Lower lobe of right lung (tissue), 2 donors: ENCODE measurements around the gene VIPR1. TPM values are rescaled to one million over a fixed set of nuclear protein-coding genes. Genes with fewer than 3 reads are reported as not detected.

Experiments
- ATAC-seq, 2 donors: fragments of 200-7000 bp; cut with Tn5 transposase; one replicate each; pipeline ENCODE4 v1.9.1; 2020 to 2022; ENCODE audit warnings: mild to moderate bottlenecking in 2 of 2, moderate library complexity in 2 of 2
- DNase-seq: peaks from one replicate; pipeline ENCODE4 v3.0.0-alpha.2; 2020
- H3K27ac ChIP-seq: fragments of 200-600 bp; one replicate; pipeline ENCODE4 v1.8.0; 2022
- H3K27me3 ChIP-seq: fragments of 200-600 bp; one replicate; pipeline ENCODE4 v1.8.0; 2022; ENCODE audit warnings: low read depth
- H3K36me3 ChIP-seq: fragments of 200-600 bp; one replicate; pipeline ENCODE4 v1.8.0; 2022; ENCODE audit warnings: mild to moderate bottlenecking
- H3K4me1 ChIP-seq: fragments of 200-600 bp; one replicate; pipeline ENCODE4 v1.8.0; 2022
- H3K4me3 ChIP-seq: fragments of 200-600 bp; one replicate; pipeline ENCODE4 v1.8.0; 2022; ENCODE audit warnings: mild to moderate bottlenecking
- H3K9me3 ChIP-seq: fragments of 200-600 bp; one replicate; pipeline ENCODE4 v1.8.0; 2022
- intact Hi-C: fragments of 100-400 bp; cut with DNase I; formaldehyde crosslinking; loops from one replicate; pipeline ENCODE4 v1.11.0; 2022
- total RNA-seq: library from RNA; stranded (reverse); fragmentation: NEBNext Ultra II Directional; extraction: Animal tissue kit (Norgen Biotek cat#: 25700); gene quantifications from one replicate; pipeline ENCODE4 v1.2.1, GENCODE V29; 2021
- TF ChIP-seq, protein P1 (sequence below): fragments of 200-600 bp; IDR thresholded peaks from one replicate; pipeline ENCODE4 v1.8.0; 2022; ENCODE audit warnings: antibody characterized with exemption, mild to moderate bottlenecking
- donor health status: DM: no; HTN: yes; CAD: no; lungs with severe emphysema.

The VIPR1 gene
- total RNA-seq, 1 donor from 2014 or later, result 212 TPM

DNA sequence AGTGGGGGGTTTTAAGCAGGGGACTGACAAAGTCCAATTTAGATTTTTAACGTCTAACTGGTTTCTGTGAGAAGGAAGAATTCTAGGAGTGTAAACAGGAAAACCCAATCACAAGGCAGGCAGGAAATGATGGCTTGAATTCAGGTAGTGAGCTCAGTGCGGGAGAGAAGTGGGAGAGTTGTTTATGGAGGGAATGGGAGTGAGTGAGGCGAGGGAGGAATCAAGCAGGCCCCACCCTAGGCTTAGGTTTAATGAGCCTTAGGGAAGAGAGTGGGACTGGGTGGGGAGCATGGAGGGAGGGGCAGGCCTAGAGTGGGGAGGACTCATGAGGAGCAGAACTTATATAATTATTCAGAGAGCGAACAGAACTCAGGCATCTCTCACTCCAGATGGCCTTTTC, 17.9 kb downstream of the VIPR1 start:
- Histone ChIP-seq H3K36me3 (peaks cover 30% of the 10 kb centered on the region), H3K9me3 (no peaks in the 10 kb centered on the region), H3K27me3 (no peaks in the 10 kb centered on the region), H3K4me1 (peaks cover 26% of the 10 kb centered on the region), H3K27ac (peak overlapping the region; percentile 60), H3K4me3 (no peak overlapping the region)
- ATAC-seq, result no peak
- TF ChIP-seq, protein P1, sequence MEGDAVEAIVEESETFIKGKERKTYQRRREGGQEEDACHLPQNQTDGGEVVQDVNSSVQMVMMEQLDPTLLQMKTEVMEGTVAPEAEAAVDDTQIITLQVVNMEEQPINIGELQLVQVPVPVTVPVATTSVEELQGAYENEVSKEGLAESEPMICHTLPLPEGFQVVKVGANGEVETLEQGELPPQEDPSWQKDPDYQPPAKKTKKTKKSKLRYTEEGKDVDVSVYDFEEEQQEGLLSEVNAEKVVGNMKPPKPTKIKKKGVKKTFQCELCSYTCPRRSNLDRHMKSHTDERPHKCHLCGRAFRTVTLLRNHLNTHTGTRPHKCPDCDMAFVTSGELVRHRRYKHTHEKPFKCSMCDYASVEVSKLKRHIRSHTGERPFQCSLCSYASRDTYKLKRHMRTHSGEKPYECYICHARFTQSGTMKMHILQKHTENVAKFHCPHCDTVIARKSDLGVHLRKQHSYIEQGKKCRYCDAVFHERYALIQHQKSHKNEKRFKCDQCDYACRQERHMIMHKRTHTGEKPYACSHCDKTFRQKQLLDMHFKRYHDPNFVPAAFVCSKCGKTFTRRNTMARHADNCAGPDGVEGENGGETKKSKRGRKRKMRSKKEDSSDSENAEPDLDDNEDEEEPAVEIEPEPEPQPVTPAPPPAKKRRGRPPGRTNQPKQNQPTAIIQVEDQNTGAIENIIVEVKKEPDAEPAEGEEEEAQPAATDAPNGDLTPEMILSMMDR, result no peak
- no peak for DNase-seq
- intact Hi-C loops, result no loop called here

DNA sequence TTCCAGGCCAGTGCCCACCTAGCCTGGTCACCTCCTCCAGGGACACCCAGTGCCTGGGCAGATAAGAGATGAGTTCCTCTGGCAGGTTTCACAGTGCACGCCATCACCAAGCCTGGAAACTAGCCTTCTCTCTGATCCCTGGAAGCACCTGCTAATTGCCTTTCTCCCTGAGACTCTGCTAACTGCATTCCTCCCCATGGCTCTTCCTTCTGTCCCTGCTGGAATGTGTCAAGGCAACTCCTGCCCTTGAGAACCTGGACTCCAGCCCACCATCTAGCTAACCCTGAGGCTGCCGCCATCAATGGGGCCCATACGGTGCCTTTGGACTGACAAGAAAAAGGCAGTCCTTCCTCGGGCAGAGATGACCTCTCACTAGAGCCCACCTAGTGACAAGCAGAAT, 18.5 kb downstream of the VIPR1 start:
- intact Hi-C loops, result no loop called here
- no peaks in the 10 kb centered on the region for H3K9me3 ChIP-seq
- H3K36me3 ChIP-seq, result peaks cover 35% of the 10 kb centered on the region
- H3K27me3 ChIP-seq, result no peaks in the 10 kb centered on the region
- ATAC-seq (no peak), DNase-seq (no peak)
- TF ChIP-seq, protein P1, result no peak
- H3K4me3 ChIP-seq, result no peak overlapping the region
- H3K4me1 ChIP-seq, result peaks cover 24% of the 10 kb centered on the region
- H3K27ac ChIP-seq, result peak overlapping the region; percentile 60

DNA sequence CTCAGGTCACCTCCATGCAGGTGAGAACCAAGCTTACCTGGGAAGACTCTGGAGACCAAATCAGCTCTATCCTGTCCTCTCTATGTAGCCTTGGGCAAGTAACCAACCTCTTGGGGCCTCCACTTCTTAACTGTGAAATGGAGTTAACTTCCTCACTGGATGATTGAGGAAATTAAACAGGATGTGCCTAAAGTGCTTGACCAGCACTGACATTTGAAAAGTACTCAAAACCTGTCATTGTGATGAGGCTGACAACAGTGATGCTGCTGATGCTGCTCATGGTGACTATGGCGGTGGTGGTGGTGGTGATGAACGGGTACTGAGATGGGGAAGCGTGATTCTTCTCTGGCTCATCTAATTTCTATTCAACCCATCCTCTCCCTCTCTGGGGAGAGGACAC, 22.3 kb downstream of the VIPR1 start:
- Histone ChIP-seq H3K4me1 (peaks cover 15% of the 10 kb centered on the region), H3K27me3 (no peaks in the 10 kb centered on the region), H3K9me3 (no peaks in the 10 kb centered on the region), H3K4me3 (no peak overlapping the region), H3K27ac (peak overlapping the region; percentile 5), H3K36me3 (peaks cover 47% of the 10 kb centered on the region)
- intact Hi-C loops, result no loop called here
- ATAC-seq (no peak), DNase-seq (no peak)
- TF ChIP-seq, protein P1, result no peak

GRCh38 chr3:42525212-42525611, 22.8 kb downstream of the VIPR1 start:
- H3K9me3 ChIP-seq, result no peaks in the 10 kb centered on the region
- peaks cover 43% of the 10 kb centered on the region for H3K36me3 ChIP-seq
- H3K4me1 ChIP-seq, result peaks cover 15% of the 10 kb centered on the region
- ATAC-seq (no peak), DNase-seq (no peak)
- no peak overlapping the region for H3K4me3 ChIP-seq
- TF ChIP-seq, protein P1, result no peak
- peak overlapping the region; percentile 20 for H3K27ac ChIP-seq
- intact Hi-C loops, result no loop called here
- H3K27me3 ChIP-seq, result no peaks in the 10 kb centered on the region

GRCh38 chr3:42525736-42526345, 23.4 kb downstream of the VIPR1 start:
- DNase-seq, result no peak
- H3K4me3 ChIP-seq, result no peak overlapping the region
- H3K36me3 ChIP-seq, result peaks cover 44% of the 10 kb centered on the region
- H3K9me3 ChIP-seq, result no peaks in the 10 kb centered on the region
- peaks cover 21% of the 10 kb centered on the region for H3K4me1 ChIP-seq
- TF ChIP-seq, protein P1, result no peak
- peak overlapping the region; percentile 20 for H3K27ac ChIP-seq
- H3K27me3 ChIP-seq, result no peaks in the 10 kb centered on the region
- intact Hi-C loops, result no loop called here
- no peak for ATAC-seq
